Activated gamma-delta T cell treated with Interleukin-2 at 50 U/mL for 16 hours (primary cell): ENCODE data around the gene TSEN2.
"Not testable (repeated sequence)": the region's sequence is repeated elsewhere in the genome, so short reads cannot be mapped to it uniquely, and the experiment has no call there.

Source experiments
- DNase-seq: peaks from one replicate; pipeline ENCODE4 v3.0.0-alpha.2; 2020

Gene TSEN2

DNA sequence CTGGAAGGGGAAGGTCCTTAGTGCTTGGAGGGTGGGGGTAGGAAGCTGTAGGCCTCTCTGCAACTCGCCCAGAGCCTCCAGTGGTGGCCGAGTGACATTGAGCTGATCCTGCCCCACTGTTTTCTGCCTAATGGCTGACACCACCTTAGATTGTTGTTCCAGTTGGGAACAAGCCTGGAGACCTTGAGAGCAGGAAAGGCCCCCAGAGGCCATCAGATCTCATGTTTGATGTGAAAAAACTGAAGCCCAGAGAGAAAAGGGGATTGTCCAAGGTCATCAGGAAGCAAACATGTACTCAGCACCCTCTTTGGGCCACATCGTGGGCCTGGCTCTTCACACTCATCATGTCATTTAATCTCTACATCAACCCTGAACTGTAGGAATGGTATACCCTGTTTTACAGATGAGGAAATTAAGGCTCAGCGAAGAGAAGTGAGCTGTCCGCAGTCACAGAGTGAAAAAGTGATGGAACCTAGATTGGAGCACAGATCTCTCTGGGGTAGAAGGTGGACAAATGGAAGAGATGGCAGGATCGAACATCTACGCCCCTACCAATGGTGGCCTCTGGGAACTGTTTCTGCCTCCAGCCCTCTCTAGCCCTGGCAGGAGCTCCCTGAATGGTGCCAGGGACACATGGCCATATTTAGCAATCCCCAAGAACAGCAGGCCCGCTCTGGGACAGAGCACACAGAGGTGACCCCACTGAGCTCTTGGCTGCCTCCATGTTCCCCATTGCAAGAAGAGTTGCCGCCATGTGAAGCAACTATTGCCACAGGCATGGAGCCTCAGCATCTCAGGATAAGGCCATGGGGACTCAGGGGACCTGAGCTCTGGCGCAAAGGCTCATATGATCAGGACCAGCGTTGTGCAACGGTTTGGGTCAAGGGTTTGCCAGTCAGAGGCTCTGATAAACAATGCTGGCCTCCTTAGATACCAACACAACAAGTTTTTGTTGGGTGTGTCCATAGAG, 31.6 kb upstream of the TSEN2 start:
- DNase-seq: no peak

DNA sequence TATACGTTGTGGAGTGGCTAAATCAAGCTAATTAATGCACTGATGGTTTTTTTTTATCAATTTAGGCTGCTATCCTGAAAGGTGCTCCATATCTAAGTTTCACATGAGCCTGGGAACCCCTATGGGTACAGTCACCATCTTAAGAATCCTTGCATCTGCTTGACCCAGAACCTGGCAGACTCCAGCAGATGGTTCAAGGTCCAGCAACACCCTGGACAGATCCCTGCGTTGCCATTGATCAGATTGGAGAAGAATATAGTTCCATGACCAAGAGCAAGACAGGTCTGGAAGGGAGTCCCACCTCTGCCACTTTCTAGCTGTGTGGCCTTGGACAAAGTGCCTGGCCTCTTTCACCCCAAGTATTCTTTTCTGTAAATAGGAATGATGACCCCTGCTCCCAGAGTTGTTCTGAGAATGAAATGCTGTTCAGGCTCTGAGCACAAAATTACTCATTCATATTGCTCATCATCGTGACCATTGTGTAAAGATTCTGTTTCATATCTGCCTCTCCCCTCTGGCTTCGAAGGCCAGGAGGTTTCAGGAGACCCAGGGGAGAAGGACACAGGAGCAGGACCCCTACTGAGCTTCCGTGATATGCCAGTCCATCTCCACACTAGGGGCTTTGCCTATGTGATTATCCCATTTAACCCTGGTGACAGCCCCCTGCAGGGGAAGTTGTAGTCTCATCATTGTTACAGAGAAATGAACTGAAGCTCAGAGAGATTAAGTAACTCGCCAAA, 30.0 kb upstream of the TSEN2 start:
- no peak for DNase-seq

DNA sequence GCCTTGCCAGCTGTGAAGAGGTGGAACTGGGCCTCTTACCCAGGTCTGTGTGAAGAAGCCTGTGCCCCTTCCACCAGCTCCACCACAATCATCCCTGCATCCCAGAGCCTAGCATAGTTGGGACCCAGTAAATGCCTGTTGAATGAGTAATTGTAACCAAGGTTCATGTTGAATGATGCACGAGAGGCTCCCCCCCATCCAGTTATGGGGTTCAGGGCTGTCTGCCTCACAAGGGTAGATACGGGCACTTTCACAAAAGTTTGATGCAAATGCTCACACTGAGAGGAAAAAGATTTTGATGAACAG, 29.5 kb upstream of the TSEN2 start:
- DNase-seq: no peak

DNA sequence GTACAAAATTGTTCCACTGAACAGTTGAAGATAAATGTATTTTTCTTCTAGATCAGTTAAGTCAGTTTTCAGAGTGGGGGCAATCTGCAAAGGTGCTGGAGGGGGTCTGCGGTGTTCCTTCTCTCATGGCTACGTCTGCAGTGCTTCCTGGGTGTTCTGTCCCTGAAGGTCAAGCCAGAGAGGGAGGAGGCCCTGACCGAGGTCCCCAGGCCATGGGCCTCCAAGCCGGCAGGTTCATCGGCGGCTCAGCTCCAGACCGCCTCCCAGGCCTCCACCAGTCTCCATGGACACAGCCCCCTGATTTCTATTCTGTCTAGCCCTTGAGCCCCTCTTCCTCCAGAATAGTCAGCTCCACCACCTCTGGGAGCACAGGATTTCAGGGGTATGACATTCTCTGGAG, 28.5 kb upstream of the TSEN2 start:
- DNase-seq: no peak

DNA sequence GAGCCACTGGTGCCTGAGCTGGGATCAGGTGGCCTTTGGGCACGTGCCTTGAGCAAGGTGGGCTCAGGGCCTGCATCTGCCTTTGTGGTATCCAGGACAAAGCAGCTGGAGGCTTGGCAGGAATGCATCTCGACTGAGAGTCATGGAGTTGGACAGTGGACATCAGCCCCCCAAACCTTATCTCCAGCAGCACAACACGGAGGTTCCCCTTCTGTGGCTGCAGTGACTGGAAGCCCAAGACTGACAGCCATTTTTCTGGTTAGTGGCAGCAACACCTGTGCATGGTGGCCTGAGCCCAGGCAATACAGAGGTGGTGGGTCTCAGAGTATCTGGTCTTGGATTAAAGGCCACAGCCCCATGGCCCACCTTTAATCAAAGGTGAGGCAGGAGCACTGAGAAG, 27.8 kb upstream of the TSEN2 start:
- DNase-seq: no peak

DNA sequence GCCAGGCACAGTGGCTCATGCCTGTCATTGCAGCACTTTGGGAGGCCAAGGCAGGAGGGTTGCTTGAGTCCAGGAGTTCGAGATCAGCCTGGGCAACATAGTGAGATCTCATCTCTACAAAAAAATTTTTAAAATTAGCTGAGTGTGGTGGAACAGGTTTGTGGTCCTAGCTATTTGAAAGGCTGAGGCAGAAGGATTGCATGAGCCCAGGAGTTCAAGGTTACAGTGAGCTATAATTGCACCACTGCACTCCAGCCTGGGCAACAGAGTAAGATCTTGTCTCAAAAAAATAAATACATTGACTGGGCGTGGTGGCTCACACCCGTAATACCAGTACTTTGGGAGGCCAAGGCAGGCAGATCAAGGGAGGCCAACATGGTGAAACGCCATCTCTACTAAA, 26.9 kb upstream of the TSEN2 start:
- DNase-seq: not testable (repeated sequence)

DNA sequence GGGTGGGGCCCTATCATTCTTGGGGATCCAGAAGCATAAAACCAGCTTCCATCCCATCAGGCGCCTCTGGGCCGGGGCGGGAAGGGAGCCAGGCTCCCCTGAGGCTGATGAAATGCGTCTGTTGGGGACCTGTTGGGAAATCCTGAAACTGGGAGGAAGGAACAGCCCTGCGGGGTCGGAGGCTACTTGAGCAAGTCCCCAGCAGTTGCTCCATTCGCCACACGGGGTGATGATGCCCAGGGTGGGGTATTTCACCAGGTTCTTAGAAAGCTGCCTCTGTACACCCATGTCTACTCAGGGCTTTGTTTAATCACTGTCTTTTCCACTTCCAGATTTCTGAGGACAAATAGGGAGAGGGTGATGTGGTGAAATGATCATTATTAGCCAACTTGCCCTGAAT, 25.4 kb upstream of the TSEN2 start:
- no peak for DNase-seq

DNA sequence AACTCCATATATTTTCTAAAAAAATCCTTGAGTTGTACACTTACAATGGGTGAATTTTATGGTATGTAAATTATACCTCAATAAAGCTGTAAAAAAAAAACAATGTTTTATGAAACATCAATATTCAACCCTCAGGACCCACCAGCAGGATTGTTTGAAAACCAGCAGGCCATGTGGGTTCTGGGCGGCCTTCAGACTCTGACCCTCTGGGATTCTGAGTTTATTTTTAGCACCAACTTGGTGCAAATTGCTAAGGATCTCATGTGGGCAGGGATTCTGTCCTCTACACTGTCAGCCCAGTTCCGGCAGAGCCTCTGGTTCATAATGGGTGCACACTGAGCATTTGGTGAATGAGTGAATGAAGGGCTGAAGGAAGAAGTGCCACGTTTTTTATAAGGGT, 24.2 kb upstream of the TSEN2 start:
- no peak for DNase-seq

DNA sequence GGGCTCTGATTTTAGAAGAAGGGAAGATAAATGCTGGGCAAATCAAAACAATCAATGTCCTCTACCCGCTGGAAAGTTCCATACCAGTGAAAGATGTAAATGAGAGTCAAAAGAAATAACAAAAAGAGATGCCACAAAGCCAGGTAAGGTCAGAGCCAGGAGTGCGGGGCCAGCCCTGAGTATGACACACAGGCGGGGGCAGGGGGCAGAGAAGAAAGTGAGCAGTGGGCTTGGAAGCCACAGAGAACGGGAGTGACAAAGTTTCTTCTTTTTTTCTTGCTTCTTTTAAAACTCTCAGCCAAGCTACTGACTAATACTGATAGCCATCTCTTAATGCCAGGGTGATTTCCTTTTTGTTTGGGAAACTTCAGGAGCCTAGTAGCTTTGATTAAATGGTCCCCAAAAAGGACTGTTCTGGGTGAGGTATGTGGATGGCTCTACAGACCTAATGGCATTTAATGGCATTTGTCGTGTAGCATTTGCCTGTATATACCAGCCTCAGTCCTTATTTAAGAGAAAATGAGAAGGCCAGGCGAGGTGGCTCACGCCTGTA, 23.1 kb upstream of the TSEN2 start:
- DNase-seq: no peak

DNA sequence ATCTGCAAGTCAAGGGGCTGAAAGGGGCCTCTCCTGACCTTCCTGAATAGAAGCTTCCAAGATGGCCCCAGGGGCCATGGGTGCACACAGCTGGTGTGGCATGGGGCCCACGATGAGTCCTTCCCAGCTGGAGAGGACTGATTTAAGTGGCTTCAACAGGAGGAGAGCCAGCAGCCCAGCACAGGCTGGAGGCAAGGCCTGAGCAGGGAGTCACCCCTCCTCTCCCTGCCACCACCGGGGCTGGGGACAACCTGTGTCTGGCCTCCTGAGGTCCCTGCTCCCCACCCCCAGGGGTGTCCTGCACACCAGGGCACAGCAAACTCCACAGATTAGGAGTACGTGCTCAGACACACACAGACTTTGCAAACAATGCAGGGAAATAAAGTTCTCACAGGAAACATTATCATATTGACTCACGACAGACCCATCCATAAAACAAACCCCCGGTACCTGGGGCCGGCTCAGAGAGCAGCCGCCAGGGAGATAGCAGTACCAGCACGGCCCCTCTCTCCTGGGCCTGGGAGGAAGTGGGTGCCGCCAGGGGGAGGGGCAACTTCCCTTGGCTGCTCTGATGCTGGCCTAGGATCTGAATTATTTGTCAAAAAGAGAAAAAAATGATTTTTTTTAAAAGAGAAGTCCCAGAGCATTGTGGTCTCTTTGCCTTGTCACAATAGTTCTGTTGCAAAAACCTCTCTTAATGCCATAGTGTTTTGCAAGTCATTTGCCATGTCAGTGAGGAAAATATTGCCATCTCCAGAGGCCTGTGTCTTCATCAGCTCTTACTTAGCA, 21.9 kb upstream of the TSEN2 start:
- DNase-seq: peak; percentile 24

DNA sequence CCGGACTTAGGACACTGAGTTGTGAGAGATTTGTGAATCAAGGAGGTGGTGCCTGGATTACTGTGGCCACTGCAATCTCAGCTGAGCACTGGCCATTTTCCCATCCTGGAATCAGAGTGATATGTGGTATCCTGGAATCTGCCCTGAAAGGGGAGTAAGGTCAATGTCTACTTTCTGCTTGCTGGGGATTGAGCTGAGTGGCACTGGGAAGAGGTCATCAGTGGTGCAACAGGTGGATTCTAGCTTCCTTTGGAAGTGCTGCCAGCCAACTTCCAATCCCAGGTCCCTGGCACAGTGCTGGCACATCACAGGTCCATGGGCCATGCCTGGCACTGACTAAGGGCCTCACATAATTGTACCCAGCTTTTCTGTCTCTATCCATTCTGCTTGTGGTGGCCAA, 20.6 kb upstream of the TSEN2 start:
- no peak for DNase-seq

DNA sequence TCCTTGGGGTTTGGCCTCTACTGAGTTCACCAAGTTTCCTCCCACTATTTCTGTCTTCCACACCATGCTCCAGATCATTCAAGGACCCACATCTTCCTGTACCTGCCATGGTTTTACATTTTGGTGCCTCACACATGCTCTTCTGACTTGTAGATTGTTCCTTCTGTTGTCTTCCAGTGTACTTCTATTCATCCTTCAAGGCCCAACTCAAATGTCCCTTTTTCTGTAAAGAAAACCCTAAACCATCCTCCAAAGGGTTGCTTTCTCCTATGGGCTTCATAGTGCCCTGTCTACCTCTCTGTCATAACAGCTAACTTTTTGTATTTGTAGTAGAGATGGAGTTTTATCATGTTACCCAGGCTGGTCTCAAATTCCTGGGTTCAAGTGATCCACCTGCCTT, 20.1 kb upstream of the TSEN2 start:
- DNase-seq: no peak

DNA sequence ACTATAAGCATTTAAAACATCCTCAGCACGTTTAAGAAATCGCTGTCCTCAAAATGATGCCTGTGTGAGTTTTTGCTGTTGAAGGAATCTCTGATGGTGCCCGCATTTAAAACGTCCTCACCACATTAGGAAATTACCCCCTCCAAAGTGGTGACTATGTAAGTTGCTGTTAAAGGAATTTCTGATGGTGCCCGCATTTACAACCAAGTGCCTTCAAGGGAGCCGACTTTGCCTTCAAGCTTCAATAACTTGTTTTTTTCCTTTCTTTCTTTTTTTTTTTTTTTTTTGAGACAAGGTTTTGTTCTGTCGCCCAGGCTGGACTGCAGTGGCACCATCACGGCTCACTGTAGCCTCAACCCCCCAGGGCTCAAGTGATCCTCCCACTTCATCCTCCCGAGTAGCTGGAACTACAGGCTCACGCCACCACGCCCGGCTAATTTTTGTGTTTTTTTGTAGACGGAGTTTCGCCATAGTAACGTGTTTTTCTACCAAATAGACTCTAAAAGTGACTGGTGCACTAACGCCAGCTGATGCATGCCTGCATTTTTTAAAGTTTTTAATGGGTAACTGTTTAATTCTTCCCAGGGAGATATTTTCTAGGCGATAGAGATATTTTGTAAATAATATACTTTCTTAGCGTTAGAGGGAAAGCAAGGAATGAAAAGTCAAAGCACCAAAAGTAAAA, 19.0 kb upstream of the TSEN2 start:
- no peak for DNase-seq

DNA sequence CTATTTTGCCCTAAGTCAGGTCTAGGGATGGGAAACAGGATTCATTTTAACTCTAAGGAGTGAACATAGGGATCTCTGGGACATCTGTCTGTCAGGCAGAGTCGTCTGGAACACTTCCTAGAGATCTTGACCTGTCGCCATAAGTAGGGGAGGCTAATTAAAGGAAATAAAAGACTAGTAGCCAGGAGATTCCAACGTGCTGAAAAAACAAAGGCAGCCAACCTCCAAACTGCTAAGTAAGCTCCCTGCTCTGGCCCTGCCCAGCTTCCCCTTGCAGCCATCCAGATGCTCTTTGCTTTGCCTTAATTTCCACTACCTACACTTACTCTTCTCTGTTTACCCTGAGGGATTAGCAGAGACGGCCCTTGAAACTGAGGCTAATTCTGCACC, 18.4 kb upstream of the TSEN2 start:
- no peak for DNase-seq

DNA sequence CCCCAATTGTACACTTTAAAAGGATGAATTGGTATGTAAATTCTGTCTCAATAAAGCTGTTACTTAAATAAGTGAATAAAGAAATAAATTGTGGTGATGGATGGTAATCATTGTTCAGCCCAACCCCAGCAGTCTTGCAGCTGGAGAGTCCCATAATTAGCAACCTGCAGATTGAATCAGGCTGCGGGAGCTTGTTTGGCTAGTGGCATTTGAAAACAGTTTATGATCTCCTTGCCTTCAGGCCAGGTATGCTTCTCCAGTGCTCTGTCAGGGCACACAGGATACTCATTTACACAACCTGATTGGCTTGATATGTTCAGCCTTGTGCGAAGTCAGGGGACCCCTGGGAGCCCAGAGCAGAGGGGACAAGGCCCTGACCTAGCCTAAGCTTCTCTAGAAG, 16.5 kb upstream of the TSEN2 start:
- DNase-seq: no peak

DNA sequence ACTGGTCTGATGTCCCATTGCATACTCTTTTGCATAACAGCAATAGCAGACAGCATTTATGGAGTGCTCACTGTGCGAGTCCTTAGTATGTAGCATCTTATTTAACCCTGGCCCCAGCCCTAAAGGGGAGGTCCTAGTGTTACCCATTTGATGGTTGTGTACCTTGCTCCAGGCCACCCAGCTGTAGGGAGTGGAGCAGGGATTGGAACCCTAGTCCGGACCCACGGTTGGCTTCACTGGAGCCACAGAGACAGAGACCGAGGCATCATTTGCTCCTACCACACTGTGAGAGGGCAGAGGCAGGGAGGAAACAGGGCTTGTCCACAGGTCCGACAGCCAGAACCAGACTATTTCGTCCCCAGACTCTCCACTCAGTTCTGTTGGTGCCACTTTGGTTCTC, 16.0 kb upstream of the TSEN2 start:
- DNase-seq: no peak

DNA sequence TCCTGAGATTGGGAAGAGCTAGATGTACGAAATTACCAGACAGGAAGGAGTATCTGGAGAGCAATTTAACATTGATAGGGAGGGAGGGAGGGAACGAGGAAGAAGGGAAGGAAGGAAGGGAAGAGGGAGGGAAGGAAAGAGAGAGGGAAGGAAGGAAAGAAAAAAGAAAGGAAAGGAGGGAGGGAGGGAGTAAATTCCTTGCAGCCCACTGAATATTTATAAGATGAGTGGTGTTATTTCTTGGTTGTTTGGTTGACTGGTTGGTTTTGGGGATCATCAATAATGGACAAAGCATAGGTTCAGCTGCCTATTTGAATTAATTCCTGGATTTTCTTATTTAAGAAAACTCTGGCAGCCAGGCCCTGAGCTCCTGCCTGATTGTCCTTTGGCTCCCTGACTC, 15.5 kb upstream of the TSEN2 start:
- no peak for DNase-seq

DNA sequence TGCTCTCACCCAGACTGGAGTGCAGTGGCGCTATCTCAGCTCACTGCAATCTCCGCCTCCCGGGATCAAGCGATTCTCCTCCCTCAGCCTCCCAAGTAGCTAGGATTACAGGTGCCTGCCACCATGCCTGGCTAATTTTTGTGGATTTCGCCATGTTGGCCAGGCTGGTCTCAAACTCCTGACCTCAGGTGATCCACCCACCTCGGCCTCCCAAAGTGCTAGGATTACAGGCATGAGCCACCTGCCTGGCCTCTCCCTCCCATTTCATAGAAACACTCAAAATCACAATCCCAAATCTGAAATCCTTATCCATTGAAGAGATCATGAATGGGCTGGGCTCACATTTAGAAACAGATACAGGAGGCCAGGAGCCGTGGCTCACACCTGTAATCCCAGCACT, 15.1 kb upstream of the TSEN2 start:
- not testable (repeated sequence) for DNase-seq

DNA sequence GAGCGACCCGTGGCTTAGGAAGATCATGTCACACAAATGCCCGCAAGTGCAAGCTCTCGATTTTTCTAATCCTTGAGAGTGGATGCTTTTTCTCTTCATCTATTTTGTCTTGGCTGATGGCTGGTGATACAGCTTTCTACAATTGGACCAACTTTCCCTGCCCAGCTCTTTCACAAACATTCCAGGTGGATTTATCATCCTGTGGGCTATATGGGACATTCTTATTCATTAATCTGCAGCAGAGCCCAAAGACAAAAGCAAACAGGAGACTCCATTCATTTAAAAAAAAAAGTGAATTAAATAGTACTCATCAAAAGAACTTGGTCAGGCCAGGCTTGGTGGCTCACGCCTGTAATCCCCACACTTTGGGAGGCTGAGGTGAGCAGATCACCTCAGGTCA, 14.2 kb upstream of the TSEN2 start:
- DNase-seq: no peak

DNA sequence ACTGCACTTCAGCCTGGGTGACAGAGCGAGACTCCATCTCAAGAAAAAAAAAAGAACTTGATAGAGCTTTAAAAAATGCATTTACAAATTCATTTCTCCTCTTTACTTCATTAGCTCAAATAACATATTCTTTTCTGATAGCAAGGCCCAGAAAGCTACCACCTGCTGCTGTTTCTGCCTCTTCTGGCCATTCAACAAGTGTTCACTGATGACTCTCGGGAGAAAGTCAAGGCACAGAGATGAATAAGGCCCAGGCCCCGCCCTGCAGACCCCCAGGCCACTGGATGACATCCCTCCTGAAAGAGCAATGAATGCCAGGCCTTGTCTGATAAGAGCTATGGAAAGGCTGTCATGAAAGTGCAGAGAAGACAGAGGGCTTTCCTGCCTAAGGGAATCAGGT, 13.6 kb upstream of the TSEN2 start:
- no peak for DNase-seq

DNA sequence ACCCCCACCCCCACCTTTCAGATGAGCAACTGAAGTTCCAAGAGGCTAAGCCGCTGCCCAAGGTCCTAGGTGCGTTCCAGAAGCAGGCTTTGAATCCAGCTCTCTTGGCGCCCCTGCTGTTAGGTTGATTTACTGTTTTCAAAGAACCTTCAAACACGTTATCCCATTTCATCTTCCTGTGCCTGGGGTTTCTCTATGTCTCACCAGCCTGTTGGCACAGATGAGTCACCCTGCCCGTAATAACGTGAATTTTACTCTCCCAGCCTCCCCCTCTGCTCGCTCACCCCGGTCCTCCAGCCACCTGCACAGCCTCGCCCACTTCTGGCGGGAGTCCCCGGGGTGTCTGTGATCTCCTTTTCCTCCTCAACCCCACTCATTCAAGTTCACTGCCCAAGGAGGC, 13.0 kb upstream of the TSEN2 start:
- no peak for DNase-seq

DNA sequence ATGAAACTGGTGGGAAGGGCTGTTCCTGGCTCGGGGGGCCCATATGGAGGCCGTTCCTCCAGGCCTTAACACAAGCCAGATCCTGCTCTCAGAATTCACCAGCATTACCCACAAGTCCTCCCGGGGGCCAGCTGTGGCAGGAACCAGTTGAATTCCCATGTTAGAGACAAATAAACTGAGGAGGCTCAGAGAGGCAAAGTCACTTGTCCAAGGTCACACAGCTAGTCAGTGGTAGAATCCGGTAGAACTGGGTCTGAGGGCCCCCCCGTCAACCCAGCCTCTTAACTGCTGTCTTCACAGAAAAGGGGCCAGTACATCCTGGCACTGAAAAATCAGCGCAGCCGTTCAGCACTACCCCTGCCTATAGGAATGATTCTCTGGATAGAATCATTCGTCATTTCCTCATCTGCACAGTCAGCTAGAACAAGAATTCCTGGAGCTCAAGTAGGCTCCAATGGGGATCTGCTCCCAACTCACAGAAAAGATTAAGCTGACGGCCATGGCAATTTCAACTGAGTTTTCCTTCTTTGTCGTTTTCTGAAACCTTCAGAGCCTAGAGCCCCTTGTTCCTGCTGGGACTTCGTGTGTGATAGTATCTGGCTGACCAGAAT, 12.2 kb upstream of the TSEN2 start:
- DNase-seq: no peak
